GM21381 (cell line): ENCODE results near the gene DRC1.
"Not testable (repeated sequence)": the region's sequence is repeated elsewhere in the genome, so short reads cannot be mapped to it uniquely, and the experiment has no call there.

Experiments
- ATAC-seq: cut with Tn5 transposase; IDR thresholded peaks from one replicate; pipeline ENCODE4 v1.9.1; 2021; ENCODE audit warnings: mild to moderate bottlenecking, moderate library complexity; ENCODE audit not compliant: unreplicated experiment

Gene DRC1

DNA sequence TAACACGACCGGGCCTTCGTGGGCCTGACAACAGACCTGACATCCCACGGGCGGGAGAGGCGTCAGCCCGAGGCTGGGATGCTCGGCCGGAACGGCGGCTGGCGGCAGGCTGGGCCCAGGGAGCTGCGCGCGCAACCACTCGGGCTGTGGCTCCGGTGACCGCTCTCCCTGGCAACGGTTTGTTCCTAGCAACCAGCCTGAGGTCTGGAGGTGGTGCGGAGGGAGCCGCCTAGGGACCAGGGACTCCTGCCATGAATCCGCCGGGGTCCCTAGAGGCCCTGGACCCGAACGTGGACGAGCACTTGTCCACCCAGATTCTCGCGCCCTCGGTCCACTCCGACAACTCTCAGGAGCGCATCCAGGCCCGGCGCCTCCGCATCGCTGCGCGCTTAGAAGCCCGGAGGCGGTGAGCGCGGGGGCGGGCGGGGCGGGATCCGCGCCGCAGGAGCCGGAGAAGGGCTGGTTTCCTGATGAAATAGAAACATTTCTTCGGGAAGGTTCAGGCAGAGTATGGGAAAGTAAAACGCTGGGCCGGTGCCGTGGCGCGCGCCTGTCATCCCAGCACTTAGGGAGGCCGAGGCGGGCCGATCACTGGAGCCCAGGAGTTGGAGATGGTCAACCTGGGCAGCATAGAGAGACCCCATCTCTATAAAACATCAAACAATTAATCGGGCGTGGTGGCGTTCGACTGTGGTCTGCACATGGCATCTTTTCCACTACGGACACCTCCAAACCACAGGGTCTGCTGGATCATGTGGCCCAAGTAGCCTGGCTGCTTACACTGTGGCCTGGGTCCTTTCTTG lies at the start of gene DRC1:
Gene DRC1, plus strand, starts transcription at position 182 of the 803 bp plus-strand sequence. Its CDS starts 70 bp downstream, at position 252.
- ATAC-seq, result no peak

DNA sequence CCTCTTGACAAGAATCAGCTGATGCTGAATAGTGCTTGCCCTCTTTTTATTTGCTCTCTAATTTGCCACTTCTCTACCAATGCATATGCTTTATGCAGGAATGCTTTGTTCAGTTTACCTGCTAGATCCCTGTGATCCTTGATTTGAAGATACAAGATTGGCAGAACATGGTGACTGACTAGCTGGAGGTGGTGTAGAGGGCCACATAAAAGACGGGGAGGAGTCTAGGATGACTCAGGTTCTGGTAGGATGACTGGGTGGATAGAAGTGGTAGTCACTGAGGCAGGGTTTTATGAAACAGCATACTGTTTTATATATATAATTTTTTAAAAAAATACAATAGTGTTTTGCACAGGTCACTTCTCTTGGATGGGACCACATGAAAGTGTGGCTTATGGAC lies 48.8 kb upstream of the DRC1 start:
- no peak for ATAC-seq

DNA sequence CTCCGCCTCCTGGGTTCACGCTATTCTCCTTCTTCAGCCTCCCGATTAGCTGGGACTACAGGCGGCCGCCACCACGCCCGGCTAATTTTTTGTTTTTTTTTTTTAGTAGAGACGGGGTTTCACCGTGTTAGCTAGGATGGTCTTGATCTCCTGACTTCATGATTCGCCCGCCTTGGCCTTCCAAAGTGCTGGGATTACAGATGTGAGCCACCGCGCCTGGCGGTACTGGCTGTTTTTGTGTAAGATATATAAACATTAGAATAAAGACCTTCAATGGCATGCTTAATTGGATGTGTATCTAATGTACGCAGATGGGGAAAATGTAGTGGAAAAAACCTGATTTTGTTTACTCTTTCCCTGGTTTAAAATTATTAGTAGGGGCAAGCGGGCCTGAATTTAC lies 47.3 kb upstream of the DRC1 start:
- ATAC-seq, result not testable (repeated sequence)

DNA sequence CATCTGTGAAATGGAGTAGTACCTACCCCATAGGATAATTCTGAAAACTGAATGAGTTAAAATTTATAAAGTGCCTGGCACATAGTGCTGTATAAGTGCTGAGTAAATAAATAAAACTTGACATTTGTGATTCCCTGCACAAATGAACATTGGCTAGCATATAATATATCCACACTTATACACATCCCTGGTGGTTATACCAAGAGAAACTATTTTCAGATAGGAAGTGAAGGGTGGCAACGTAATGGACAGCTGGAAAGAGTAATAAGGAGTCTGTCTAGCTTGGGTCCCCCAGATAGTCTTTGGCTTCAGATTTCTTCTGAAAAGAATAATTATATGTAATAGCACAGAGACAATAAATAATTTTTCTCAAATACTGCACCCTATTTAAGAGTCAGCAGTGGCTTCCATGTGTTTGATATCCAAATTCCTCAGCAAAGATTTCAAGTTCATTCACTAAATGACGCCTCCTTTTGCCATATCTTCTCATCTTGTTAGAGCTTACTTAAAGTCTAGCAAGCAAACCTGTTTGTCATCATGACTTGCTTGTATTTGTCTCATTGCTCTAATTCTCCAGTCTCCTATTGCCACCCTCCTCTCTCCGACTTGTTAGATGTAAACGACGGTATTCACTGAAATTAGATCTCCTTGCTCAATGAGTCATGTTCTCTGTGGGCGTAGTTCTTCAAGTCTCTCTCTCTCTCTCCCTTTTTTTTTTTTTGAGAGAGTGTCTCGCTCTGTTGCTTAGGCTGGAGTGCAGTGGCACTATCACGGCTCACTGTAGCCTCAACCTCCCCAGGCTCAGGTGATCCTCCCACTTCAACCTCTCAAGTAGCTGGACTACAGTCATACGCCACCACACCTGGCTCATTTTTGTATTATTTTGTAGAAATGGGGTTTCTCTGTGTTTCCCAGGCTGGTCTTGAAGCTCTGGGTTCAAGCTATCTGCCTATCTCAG lies 46.4 kb upstream of the DRC1 start:
- ATAC-seq, result no peak

DNA sequence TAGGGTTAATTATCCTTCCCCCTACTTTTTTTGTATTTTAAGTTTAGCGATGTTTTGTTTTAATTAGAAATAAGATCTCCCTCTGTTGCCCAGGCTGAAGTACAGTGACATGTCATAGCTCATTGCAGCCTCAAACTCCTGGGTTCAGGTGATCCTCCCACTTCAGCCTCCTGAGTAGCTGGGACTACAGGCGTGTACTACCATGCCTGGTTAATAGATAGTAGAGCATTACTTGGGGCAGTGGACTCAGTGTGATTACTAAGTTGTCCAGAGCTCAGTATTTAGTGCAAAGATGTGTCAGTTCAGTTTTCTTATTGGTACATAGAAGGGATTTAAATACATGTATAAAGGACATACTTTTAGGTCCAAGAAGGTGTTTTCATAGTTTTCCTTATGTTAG lies 45.6 kb upstream of the DRC1 start:
- no peak for ATAC-seq

DNA sequence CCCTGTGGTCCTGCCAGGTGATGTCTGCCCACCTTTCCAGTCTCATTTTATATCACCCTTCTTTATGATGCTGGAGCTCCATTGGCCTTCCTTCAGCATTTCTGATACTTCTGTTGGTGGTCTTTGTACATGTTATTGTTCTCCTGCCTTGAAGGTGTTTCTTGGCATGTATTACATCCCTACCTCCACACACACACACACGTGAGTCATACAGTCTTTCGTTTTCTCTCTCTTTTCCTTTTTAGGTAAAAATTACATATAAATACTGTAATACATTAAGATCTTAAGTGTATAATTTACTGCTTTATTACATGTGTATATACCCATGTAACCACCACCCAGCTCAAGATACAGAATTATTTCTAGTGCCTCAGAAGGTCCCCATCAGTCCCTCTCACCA lies 44.9 kb upstream of the DRC1 start:
- ATAC-seq, result no peak

DNA sequence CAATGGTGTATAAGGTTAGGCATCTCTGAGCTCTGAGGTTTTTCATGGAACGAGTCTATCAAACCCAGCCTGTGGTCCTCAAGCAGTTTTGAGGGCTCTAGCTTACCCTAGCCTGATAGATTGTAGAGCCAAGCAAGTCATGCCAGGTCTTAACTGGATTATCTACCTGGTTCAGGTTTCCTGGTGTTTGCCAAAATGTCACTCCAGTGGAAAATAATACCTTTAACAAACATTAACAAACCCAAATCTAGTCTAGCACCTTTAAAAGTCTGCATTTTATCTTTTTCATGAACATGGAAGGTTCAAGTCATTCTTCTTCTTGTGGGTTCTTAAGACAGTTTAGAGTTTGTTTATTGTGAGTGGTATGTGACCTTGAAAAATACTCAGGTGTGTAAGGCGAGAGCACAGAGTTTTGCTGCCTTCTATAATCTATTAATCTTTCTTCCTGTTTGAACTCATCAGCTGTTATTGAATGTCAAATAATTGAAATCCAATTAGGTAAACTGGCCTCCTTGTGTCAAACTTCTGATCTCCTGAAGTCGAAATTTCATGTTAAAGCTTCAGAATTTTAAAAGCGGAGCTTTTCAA lies 41.7 kb upstream of the DRC1 start:
- no peak for ATAC-seq

DNA sequence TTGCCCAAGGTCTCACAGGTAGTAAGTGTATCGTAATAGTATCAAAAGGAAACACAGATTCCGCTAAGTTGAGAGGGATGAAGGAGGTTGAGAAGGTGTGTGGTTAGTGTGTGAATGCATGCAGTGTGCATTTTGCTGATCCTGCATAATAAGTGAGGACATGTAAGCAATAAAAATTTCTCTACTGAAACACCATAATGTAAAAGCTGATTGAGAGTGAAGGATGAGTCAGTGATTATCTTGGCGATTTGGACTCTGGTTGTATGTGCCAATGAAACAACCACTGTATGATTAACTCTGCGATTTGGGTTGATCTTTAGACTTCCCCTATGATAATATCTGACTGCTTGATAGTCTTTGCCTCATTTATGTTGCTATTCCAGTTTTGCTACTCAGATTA lies 38.4 kb upstream of the DRC1 start:
- ATAC-seq, result no peak

DNA sequence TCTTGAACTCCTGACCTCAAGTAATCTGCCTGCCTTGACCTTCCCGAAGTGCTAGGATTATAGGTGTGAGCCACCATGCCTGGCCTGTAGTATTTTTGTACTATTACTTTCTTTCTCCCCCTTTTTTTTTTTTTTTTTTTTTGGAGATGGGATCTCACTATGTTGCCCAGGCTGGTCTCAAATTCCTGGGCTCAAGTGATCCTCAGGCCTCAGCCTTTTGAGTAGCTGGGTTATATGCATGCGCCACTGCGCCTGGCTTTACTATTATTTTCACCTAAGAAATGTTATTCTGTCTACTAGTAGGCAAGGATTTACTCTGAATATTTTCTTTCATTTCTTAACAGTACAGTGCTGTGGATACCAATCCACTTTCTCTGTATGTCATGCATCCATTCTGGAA lies 37.8 kb upstream of the DRC1 start:
- no peak for ATAC-seq

DNA sequence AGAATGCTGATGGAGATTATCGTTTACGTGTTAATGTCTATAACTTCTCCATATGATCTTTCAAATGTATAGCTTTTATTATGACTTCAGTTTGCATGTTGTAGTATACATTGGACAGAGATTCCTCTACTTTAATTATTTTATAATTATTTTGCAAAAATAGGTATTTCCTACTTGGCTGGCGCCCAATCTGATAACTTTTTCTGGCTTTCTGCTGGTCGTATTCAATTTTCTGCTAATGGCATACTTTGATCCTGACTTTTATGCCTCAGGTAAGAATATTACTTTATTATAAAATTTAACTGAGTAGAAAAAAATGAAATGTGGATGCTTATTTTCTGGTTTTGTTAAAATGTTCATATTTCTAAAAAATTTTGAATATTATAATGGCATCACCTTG lies 37.1 kb upstream of the DRC1 start:
- no peak for ATAC-seq

DNA sequence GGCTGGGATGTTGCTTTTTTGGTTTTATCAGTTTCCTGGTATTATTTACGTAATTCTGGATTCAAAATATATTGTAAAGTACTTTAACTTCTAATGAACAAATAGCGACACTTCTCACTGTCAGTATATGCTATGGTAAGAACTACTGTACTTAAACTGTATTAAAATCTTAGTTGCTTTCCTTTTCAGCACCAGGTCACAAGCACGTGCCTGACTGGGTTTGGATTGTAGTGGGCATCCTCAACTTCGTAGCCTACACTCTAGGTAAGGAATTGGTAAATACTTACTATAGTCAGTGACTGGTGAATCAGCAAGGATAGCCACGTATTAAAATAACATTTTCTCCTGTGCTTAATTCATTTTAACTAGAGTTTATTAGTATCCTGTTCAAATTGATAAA lies 34.8 kb upstream of the DRC1 start:
- ATAC-seq, result no peak

DNA sequence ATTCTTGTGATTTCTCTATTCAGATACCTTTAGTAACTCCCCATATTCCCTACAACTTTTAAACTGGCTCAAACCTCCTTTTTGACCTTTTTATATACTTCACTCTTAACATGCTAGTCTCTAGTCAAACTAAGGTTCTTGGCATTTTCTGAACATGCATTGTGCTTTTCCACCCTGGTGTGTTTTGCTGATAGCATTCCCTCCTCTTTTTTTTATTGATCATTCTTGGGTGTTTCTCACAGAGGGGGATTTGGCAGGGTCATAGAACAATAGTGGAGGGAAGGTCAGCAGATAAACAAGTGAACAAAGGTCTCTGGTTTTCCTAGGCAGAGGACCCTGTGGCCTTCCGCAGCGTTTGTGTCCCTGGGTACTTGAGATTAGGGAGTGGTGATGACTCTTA lies 32.1 kb upstream of the DRC1 start:
- ATAC-seq, result not testable (repeated sequence)

DNA sequence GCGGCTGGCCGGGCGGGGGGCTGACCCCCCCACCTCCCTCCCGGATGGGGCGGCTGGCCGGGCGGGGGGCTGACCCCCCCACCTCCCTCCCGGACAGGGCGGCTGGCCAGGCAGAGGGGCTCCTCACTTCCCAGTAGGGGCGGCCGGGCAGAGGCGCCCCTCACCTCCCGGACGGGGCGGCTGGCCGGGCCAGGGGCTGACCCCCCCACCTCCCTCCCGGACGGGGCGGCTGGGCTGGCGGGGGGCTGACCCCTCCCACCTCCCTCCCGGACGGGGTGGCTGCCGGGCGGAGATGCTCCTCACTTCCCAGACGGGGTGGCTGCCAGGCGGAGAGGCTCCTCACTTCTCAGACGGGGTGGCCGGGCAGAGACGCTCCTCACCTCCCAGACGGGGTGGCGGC lies 30.8 kb upstream of the DRC1 start:
- ATAC-seq, result not testable (repeated sequence)

DNA sequence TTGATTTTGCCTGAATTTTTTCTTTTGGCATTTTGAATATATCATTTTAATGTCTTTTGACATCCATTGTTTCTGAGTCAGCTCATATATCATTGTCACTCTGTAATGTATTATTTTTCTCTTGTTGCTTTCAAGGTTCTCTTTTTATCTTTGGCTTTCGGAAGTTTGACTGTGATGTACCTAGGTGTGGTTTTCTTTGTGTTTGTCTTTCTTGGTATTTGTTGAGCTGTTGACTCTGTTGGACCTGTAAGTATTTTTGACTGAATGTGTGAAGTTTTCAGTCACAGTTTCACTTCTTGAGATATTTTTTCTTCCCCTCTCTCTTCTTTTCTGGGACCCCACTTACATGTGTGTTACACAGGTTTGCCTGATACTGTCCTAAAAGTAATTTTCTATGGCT lies 24.9 kb upstream of the DRC1 start:
- ATAC-seq, result no peak

DNA sequence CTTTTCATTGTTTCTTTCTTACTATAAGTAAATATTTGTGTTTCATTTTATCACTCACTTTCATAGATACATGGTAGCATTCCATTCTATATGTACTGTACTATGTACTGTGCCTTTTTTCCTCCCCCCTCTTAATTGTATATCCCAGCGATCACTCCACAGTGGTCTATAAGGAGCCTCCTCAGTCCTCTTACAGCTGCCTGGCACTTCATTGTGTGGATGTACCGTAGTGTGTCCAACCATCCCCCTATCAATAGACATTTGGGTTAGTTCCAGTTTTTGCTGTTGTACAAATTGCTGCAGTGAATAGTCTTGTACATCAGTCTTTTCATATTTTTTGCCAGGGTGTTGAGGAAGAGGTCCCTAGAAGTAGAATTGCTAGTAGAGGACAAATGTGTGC lies 21.4 kb upstream of the DRC1 start:
- ATAC-seq, result no peak

DNA sequence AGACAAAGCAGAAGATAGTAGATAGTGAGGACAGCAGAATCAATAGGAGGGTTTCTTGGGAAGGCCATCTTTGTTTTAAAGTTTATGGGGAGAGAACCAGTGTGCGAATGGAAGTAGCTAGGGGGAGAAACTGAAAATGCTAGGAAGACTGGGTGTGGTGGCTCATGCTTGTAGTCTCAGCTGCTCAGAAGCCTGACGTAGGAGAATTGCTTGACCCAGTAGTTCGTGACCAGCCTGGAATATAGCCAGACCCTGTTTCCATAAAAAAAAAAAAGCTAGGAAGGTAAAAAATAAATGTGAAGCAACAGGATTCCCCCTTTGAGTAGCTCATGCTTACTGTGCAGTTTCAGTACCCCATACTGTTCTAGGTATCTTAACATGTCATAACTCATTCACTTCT lies 19.2 kb upstream of the DRC1 start:
- ATAC-seq, result no peak

DNA sequence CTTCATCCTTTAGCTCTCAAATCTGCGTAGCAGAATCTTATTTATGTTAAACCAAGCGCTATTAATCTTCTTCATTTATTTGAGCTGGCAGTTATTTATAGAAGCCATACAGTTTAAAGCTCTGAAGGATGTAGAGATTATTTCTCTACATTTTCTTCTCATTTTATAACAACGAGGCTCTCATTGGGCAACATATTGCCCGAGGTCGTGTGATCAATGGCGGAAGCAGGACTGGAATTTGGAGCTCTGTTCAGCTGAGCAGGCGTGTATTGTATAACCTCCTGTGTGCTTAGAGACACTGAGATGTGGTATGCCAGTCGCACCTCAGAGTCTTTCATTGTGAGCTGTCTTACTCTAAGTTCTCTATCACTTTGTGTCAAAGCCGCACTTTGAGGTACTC lies 17.5 kb upstream of the DRC1 start:
- no peak for ATAC-seq

DNA sequence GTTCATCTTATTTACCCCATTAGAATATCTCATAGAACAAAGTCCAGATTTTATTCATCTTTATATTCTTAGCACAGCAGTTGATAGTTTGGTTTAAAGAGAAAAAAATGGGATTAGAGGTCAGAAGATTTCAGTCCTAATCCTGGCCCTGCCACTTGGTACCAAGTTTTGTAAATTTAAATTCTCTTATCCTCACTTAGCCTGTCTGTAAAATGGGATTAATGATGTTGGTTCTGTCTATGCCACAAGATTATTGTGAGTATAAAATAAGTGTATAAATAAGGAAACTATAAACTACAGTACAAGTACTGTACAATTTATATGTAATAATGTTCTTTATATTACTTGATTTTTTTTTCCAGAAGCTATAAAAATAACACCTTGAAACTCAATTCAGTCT lies 17.1 kb upstream of the DRC1 start:
- no peak for ATAC-seq

DNA sequence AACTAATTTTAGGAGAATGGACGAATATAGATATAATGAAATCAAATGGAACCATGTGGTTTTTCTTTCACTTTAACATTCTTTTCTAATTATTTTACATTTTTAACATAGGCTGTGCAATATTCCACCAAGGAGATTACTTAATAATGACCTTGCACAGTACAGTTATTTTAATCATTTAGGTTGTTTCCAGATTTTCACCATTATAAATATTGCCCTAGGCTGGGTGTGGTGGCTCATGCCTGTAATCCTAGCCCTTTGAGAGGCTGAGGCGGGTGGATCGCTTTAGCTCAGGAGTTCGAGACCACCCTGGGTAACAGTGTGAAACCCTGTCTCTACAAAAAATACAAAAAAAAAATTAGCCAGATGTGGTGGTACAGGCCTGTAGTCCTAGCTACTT lies 14.5 kb upstream of the DRC1 start:
- no peak for ATAC-seq

DNA sequence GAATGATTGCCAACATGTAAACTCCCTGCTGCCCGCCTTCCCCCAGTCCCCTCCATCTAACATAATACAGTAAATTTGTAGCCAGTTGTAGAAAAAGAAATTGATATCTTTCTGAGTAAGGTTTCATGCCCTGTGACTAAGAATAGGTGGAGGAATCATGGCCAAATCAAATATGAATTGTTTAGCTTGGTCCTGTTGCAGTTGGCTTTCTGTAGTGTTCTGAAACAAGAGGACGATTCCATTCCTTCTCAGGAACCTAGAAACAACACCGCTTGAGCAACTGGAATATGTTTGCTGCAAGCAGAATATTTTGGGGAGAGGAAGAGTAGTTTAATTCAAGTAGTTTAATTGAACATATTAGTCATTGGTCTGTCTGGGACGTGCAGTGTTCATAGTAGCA lies 7.0 kb upstream of the DRC1 start:
- ATAC-seq, result no peak

DNA sequence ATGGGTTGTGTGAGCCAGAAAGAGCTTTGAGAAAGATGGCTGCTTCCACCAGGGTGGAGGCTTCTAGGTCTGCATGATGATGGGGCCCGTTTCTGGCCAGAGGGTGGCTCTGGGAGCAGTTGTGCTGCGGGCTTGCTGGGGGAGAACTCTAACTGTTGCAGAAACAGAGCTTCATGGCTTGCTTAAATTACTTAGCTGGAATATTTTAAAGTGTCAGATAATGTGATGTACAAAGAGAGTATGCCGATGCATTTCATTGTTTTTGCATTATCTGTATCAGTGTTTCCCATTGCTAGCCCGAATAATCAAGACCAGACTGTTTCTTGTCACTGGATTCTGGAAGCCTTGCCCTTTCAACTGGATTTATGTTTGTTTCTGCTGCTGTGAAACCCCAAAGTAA lies 6.3 kb upstream of the DRC1 start:
- no peak for ATAC-seq
